OCI-LY1 (cell line): Measurements from ENCODE around the gene MOK.

Source experiments
- H2AFZ ChIP-seq: fragments of 200-600 bp; sonication (generic), shearing (Covaris generic); 2 replicates; pipeline ENCODE4 v1.6.0; 2014; ENCODE audit warnings: antibody characterized with exemption, mild to moderate bottlenecking, low read length
- H3F3A ChIP-seq: fragments of 200-600 bp; sonication (generic), shearing (Covaris generic); 2 replicates; pipeline ENCODE4 v1.6.0; 2014; ENCODE audit warnings: mild to moderate bottlenecking, antibody characterized with exemption, low read length, moderate library complexity; ENCODE audit not compliant: insufficient read depth
- H3K27ac ChIP-seq: fragments of 200-600 bp; sonication (generic); 2 replicates; pipeline ENCODE4 v1.5.1; 2014; ENCODE audit warnings: low read length, mixed run types, mild to moderate bottlenecking, low read depth; ENCODE audit not compliant: poor library complexity, severe bottlenecking
- H3K27me3 ChIP-seq: fragments of 200-600 bp; sonication (generic); 2 replicates; pipeline ENCODE4 v1.6.0; 2014; ENCODE audit warnings: antibody characterized with exemption, mild to moderate bottlenecking, low read length, moderate library complexity; ENCODE audit not compliant: insufficient read depth
- H3K36me3 ChIP-seq: fragments of 200-600 bp; sonication (generic); 2 replicates; pipeline ENCODE4 v1.6.1; 2014; ENCODE audit warnings: mild to moderate bottlenecking, antibody characterized with exemption, low read length, moderate library complexity, mixed read lengths; ENCODE audit not compliant: insufficient read depth
- H3K4me1 ChIP-seq: fragments of 200-600 bp; sonication (generic); 2 replicates; pipeline ENCODE4 v1.5.1; 2014; ENCODE audit warnings: mild to moderate bottlenecking, low read length, moderate library complexity; ENCODE audit not compliant: insufficient read depth, severe bottlenecking
- H3K4me2 ChIP-seq: fragments of 200-600 bp; sonication (generic), shearing (Covaris generic); 2 replicates; pipeline ENCODE4 v1.6.1; 2014; ENCODE audit warnings: low read length
- H3K4me3 ChIP-seq: fragments of 200-600 bp; sonication (generic); 2 replicates; pipeline ENCODE4 v1.5.1; 2014; ENCODE audit warnings: low read length, low read depth, mild to moderate bottlenecking, mixed read lengths; ENCODE audit not compliant: poor library complexity, severe bottlenecking
- H3K79me2 ChIP-seq: fragments of 200-600 bp; shearing (Covaris generic); 2 replicates; pipeline ENCODE4 v1.6.1; 2016; ENCODE audit warnings: mixed run types, low read length, mixed read lengths; ENCODE audit not compliant: insufficient read depth
- H3K9ac ChIP-seq: fragments of 200-600 bp; sonication (generic), shearing (Covaris generic); 2 replicates; pipeline ENCODE4 v1.6.1; 2014; ENCODE audit warnings: mild to moderate bottlenecking, low read length, mixed read lengths
- H3K9me2 ChIP-seq: fragments of 200-600 bp; sonication (generic), shearing (Covaris generic); 2 replicates; pipeline ENCODE4 v1.6.1; 2014; ENCODE audit warnings: low read depth, mild to moderate bottlenecking, low read length, mixed read lengths
- H3K9me3 ChIP-seq: fragments of 200-600 bp; shearing (Covaris generic); 2 replicates; pipeline ENCODE4 v1.6.1; 2014; ENCODE audit warnings: low read length, mixed read lengths
- H4K20me1 ChIP-seq: fragments of 200-600 bp; sonication (generic), shearing (Covaris generic); 2 replicates; pipeline ENCODE4 v1.6.0; 2016; ENCODE audit warnings: mild to moderate bottlenecking, low read length; ENCODE audit not compliant: insufficient read depth
- EZH2 ChIP-seq: fragments of 200-600 bp; sonication (generic), shearing (Covaris generic); IDR thresholded peaks from 2 replicates; pipeline ENCODE4 v1.8.0; 2017; ENCODE audit warnings: borderline replicate concordance, mixed run types, mild to moderate bottlenecking, antibody characterized with exemption, low read length, moderate library complexity, mixed read lengths
- TF ChIP-seq, protein P1 (sequence below): fragments of 200-600 bp; sonication (generic), shearing (Covaris generic); IDR thresholded peaks from 2 replicates; pipeline ENCODE4 v1.5.1; 2017; ENCODE audit warnings: mild to moderate bottlenecking, antibody characterized with exemption, low read length, moderate library complexity, mixed read lengths

The MOK gene

DNA sequence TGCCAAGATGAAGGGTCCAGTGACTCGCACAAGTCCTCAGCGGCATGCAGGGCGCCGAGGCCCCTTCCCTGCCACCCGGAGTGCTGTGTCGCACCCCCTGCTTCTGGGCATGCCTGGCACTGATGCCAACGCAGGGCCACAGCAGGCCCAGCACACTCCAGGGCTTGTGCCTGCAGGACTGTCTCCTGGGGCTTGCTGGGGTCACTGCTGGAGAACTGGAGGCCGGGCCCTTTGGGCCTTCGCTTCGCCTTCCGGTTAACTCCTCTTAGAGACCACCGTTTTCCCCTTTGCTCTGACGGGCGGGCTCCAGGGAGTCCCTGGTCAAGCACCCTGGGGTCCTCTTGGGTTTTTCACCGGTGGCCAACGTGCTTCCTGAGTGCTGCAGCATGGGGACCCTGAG, 85.6 kb downstream of the MOK start:
- Histone ChIP-seq H3K4me1 (peaks cover 43% of the 10 kb centered on the region), H3K4me2 (peak overlapping the region; percentile 29; the same call in 1 of the 2 replicates), H3K9me2 (no peaks in the 10 kb centered on the region), H3K27me3 (no peaks in the 10 kb centered on the region), H3K27ac (peak overlapping the region; percentile 23), H3K9ac (no peak overlapping the region), H3K4me3 (no peak overlapping the region), H2AFZ (no peak overlapping the region), H3K9me3 (no peaks in the 10 kb centered on the region), H3K36me3 (peaks cover 8% of the 10 kb centered on the region), H3K79me2 (no peaks in the 10 kb centered on the region), H3F3A (no peaks in the 10 kb centered on the region), H4K20me1 (no peaks in the 10 kb centered on the region)
- no peak for TF ChIP-seq EZH2
- TF ChIP-seq, protein P1, sequence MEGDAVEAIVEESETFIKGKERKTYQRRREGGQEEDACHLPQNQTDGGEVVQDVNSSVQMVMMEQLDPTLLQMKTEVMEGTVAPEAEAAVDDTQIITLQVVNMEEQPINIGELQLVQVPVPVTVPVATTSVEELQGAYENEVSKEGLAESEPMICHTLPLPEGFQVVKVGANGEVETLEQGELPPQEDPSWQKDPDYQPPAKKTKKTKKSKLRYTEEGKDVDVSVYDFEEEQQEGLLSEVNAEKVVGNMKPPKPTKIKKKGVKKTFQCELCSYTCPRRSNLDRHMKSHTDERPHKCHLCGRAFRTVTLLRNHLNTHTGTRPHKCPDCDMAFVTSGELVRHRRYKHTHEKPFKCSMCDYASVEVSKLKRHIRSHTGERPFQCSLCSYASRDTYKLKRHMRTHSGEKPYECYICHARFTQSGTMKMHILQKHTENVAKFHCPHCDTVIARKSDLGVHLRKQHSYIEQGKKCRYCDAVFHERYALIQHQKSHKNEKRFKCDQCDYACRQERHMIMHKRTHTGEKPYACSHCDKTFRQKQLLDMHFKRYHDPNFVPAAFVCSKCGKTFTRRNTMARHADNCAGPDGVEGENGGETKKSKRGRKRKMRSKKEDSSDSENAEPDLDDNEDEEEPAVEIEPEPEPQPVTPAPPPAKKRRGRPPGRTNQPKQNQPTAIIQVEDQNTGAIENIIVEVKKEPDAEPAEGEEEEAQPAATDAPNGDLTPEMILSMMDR = no peak

DNA sequence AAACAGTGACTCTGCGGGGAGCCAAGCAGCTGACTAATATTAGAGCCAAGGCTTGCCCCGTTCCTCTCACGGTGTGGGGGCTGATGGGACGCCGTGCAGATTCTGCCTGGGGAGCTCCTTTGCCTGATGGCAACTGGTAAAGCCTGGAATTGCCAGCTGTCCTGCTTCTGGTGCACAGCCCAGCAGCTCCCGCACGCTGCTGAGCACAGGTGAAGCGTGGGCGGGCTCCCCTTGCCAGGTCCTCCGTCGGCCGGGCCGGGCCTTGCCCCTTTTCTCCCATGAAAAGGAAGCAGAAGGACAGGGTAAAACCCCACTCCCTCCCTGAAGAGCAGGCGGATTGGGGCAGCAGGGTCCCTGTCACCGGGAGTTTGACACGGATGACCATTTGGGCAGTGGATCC, 86.3 kb downstream of the MOK start:
- Histone ChIP-seq H3K9ac (no peak overlapping the region), H3K4me2 (no peak overlapping the region; the same call in 1 of the 2 replicates), H3K27me3 (no peaks in the 10 kb centered on the region), H3K9me2 (no peaks in the 10 kb centered on the region), H3F3A (no peaks in the 10 kb centered on the region), H2AFZ (no peak overlapping the region), H3K79me2 (no peaks in the 10 kb centered on the region), H3K9me3 (no peaks in the 10 kb centered on the region), H3K36me3 (peaks cover 8% of the 10 kb centered on the region), H3K4me1 (peaks cover 48% of the 10 kb centered on the region), H3K4me3 (no peak overlapping the region), H4K20me1 (no peaks in the 10 kb centered on the region), H3K27ac (no peak overlapping the region)
- no peak for TF ChIP-seq EZH2

DNA sequence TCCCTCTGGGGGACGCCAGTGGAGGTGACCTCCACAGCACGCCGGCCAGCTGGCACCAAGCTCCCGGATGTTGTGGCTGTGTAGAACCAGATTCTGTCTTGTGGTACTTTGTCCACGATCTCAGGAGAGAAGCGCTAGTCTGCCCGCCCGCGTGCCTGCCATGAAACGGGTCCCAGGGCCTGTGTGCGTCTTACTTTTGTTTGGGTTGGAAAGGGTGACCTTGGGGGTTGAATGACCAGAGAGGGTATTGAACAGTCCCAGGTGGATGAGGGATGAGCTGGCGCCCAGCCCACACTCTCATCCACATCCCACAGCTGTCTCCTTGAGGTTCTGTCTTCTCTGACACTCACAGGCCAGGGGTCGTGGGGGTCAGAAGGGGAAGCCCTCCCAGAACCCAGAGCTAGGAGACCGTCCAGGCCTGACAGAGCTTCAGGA, 87.0 kb downstream of the MOK start:
- TF ChIP-seq, protein P1 = no peak
- TF ChIP-seq EZH2 = no peak
- Histone ChIP-seq H3K9me3 (no peaks in the 10 kb centered on the region), H3K4me1 (peaks cover 48% of the 10 kb centered on the region), H4K20me1 (no peaks in the 10 kb centered on the region), H3K9me2 (no peaks in the 10 kb centered on the region), H3K27me3 (no peaks in the 10 kb centered on the region), H3K27ac (no peak overlapping the region), H3K4me3 (no peak overlapping the region), H3K4me2 (no peak overlapping the region), H2AFZ (no peak overlapping the region), H3K79me2 (no peaks in the 10 kb centered on the region), H3F3A (no peaks in the 10 kb centered on the region), H3K36me3 (peaks cover 8% of the 10 kb centered on the region), H3K9ac (no peak overlapping the region)

DNA sequence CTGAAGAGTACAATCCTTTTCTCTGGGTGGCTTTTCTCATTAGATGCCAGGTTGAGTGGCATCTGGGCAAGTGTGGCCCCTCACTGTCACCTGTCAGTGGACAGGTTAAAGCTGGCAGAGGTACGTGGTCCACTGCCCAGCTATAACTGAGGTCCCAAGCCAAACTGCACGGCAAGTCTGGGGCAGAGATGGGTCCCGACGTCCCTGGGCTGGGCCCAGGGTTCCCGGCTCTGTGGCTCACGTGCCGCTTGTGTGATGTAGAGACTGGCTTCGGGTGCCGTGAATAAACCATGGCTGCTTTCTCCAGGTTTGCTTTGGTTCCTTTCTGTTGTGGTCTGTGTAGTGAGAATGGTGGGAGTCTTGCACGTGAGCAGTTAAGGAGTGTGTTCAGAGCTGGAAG, 87.6 kb downstream of the MOK start:
- H3K36me3 ChIP-seq = peaks cover 8% of the 10 kb centered on the region
- H3K9me2 ChIP-seq = no peaks in the 10 kb centered on the region
- H2AFZ ChIP-seq = no peak overlapping the region
- H3K9ac ChIP-seq = no peak overlapping the region
- H3K27ac ChIP-seq = no peak overlapping the region
- no peaks in the 10 kb centered on the region for H3F3A ChIP-seq
- no peaks in the 10 kb centered on the region for H3K27me3 ChIP-seq
- peaks cover 48% of the 10 kb centered on the region for H3K4me1 ChIP-seq
- H3K79me2 ChIP-seq = no peaks in the 10 kb centered on the region
- H3K4me2 ChIP-seq = no peak overlapping the region
- no peaks in the 10 kb centered on the region for H3K9me3 ChIP-seq
- TF ChIP-seq, protein P1 = no peak
- no peak for TF ChIP-seq EZH2
- H3K4me3 ChIP-seq = no peak overlapping the region
- no peaks in the 10 kb centered on the region for H4K20me1 ChIP-seq
